T-helper 2 cell (primary cell): ENCODE measurements around the gene RIT2.

Experiments used
- DNase-seq, 5 experiments: peaks; one replicate each; pipeline versions ENCODE4 v3.0.0 to v3.0.0-alpha.2; 2012 to 2022

RIT2 gene

GRCh38 chr18:43009674-43010073 is 105.8 kb downstream of the RIT2 start:
- DNase-seq = no peak

DNA sequence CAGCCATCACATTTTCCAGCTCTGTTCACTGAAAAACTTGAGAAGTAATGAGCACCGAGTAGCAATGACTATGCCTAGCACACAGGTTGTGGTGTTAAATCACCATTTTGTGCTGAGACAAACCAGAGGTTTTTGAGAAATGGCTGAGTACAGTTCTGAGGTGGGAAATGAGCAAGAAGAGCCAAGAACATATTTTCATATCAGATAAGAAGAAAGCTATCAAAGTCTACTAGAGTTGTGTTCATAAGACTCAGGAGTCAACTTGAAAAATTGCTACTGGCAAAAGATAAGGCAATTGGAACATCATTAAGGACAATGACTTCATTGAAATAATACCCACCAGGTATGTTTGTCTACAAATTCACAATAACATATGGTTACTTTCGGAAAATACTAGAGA is 108.1 kb downstream of the RIT2 start:
- DNase-seq = no peak

- no peak for DNase-seq
These were observed 111.1 kb downstream of the RIT2 start for GRCh38 chr18:43004421-43004820.

DNA sequence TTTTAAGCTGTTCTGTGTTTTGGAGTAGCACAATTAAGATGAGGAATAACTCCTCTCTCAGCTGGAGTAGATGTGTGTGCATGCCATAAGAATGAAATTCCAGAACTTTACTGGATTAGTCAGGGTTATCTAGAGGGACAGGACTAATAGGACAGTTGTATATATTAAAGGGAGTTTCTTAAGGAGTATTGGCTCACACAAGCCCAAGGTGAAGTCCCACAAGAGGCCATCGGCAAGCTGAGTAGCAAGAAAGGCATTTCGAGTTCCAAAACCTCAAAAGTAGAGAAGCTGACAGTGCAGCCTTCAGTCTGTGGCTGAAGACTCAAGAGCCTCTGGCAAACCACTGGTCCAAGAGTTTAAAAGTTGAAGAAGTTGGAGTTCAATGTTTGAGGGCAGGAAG is 113.7 kb downstream of the RIT2 start:
- DNase-seq = no peak

- no peak for DNase-seq
These were observed 118.7 kb downstream of the RIT2 start for GRCh38 chr18:42996824-42997223.

- no peak for DNase-seq
These were observed 135.1 kb downstream of the RIT2 start for GRCh38 chr18:42980426-42980825.

- DNase-seq = no peak
These were observed 137.4 kb downstream of the RIT2 start for GRCh38 chr18:42977982-42978637.

GRCh38 chr18:42976869-42977590 is 138.5 kb downstream of the RIT2 start:
- DNase-seq = no peak

DNA sequence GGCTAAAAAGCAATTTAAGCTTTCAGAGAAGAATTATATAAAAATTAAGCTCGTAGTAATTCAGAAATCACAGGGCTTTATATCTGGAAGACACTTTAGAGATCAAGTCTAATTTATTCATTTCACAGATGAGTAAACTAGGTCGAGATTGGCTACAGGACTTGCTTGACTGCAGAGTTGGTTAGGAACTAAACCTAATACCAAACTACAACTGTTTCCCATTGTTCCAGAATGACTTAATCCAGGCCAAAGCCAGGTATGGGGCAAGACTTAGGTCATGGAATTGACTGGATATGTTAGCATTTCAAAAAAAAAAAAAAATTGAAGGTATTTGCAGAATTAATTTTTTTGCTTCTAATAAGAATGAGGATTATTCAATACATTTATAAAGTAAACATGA is 146.1 kb downstream of the RIT2 start:
- no peak for DNase-seq

GRCh38 chr18:42961298-42961697 is 154.2 kb downstream of the RIT2 start:
- no peak for DNase-seq

GRCh38 chr18:42959528-42959927 is 156.0 kb downstream of the RIT2 start:
- no peak for DNase-seq

DNA sequence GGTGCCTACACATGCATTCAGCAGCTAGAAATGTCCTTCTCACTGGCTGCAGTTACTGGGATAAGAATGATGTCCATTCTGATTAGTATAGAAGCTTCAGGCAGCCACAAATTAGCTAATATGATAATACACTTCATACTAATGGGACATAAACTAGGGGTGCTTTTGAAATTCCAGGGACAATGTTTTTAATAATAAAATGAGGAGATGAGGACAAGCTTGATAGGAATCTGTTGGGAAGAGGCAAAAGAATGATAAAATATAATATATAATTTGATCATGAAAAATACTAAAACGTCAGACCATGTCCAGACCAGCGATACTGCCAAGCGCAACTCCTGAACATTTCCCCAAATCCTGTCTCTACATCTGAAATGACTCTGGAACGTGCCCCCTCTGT is 157.1 kb downstream of the RIT2 start:
- DNase-seq = no peak

DNA sequence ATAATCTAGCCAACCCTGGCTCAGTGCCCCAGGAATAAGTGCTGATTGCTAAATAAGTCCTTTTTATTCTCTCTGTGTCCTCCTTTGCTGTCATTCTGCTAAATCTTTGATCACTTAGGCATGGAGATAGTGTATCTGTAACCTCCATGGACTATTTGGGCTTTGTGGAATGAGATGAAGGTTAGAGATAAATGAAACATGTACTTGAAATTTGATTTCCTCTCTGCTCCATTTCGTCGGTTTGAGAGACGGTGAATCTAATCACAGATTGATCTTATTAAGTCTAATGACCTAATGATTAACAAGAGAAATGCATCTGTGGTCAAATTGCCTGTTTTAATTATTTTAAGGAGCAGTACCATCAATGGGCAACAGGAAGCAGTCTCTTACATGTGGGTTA is 159.2 kb downstream of the RIT2 start:
- DNase-seq = no peak

DNA sequence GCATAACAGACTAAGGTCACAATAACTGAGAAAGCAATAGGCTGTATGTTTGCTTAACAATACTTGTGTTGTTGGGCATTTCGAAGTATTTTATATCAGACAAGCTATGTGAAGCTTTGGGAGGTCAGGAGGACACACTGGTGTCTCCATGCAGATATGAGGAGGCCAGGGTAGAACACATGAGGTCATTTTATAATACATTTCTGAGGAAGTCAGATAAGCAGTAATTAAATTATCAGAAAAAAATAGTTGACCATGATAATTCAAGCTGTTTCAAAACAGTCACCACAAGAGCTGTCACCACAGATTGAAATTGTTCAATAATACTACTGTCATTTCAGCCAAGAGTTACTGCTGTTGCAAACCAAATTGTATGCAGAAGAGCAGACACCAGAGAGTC is 160.6 kb downstream of the RIT2 start:
- no peak for DNase-seq

DNA sequence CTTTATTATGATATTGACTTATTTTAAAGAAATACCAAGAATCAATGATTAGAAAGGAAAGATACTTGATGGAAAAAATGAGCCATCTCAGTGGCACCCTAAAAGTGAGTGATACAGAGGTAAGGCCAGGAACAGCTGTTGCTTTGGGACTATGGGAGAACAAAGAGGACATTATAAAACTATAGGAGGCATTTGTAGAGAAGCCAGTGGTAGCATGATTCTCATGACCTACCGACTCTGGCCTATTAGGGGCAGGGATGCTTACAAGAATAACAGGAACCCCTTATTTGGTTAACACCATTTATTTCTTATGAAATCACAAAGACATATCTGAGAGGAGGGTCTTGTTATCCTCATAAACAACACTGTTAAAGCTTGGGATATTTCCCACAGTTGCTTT is 162.2 kb downstream of the RIT2 start:
- no peak for DNase-seq

DNA sequence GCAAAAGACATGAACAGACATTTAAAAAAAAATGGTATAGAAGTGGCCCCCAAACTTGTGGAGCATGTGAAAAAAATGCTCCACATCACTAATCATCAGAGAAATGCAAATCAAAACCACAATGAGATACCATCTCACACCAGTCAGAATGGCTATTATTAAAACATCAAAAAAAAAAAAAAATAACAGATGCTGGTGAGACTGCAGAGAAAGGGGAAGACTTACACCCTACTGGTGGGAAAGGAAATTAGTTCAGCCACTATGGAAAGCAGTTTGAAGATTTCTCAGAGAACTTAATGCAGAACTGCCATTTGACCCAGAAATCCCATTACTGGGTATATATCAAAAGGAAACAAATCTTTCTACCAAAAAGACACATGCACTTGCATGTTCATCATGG is 164.8 kb downstream of the RIT2 start:
- no peak for DNase-seq

- DNase-seq = no peak
These were observed 166.7 kb downstream of the RIT2 start for GRCh38 chr18:42948831-42949230.

- no peak for DNase-seq
These were observed 173.6 kb downstream of the RIT2 start for GRCh38 chr18:42941860-42942259.

- DNase-seq = no peak
These were observed 174.5 kb downstream of the RIT2 start for GRCh38 chr18:42941021-42941420.

- DNase-seq = no peak
These were observed 178.0 kb downstream of the RIT2 start for GRCh38 chr18:42937436-42937835.

GRCh38 chr18:42936289-42936688 is 179.2 kb downstream of the RIT2 start:
- DNase-seq = no peak

DNA sequence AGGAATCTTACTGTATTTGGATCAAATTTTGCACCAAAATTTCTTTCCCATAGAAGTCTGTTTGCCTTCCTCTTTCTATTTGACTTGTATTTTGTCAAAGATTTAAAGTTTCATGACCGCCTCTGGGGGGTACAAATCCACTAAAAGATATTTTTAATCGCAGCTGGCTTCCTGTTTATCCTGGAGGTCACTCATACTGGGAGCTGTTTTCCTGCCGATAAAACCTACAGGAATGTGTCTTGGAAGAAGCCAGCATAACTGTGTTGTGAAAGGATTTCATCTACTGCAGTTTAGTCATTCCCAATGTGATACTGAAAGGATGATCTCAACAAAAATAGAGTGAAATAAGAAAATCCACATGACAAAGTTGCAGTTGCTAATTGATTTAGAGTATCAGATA is 184.0 kb downstream of the RIT2 start:
- no peak for DNase-seq

DNA sequence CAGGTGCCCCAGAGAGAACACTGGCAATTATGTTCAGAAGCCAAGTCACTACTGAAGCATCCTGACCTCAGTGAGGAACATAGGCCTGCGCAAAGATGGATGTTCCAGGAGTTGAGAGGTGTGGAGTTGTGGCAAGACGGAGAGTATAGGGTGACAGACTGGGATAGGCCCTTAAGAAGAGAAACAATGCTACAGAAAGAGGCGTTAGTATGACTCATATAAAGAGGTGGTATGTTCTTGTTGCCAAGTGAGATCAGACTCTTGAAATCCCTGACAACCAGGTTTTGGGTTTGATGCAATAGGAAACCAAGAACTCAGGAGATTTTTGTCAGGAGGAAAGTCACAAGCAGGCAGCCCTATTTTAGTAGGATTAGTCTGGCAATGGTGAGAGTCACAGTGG is 185.6 kb downstream of the RIT2 start:
- DNase-seq = no peak

DNA sequence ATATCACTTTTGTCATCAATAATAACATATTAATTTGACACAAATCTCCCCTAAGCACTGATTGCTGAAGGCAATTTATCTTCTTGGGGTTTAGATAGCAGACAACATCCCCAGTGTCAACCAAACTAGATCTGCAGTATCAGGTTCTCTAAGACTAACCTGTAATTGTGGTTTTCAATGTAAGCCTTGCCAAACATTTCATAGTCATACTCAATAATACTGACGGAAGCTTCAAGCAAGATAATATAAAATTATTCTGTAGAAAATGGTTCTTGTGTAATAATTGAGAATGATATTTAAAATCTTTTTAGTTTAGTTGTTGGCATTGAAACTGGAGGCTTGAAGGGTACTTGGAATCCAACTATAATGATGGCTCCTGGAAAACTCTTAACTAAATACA is 186.3 kb downstream of the RIT2 start:
- DNase-seq = no peak

- no peak for DNase-seq
These were observed 190.4 kb downstream of the RIT2 start for GRCh38 chr18:42925036-42925435.
